ENCODE data around the gene MEG3.

MEG3 gene

DNA sequence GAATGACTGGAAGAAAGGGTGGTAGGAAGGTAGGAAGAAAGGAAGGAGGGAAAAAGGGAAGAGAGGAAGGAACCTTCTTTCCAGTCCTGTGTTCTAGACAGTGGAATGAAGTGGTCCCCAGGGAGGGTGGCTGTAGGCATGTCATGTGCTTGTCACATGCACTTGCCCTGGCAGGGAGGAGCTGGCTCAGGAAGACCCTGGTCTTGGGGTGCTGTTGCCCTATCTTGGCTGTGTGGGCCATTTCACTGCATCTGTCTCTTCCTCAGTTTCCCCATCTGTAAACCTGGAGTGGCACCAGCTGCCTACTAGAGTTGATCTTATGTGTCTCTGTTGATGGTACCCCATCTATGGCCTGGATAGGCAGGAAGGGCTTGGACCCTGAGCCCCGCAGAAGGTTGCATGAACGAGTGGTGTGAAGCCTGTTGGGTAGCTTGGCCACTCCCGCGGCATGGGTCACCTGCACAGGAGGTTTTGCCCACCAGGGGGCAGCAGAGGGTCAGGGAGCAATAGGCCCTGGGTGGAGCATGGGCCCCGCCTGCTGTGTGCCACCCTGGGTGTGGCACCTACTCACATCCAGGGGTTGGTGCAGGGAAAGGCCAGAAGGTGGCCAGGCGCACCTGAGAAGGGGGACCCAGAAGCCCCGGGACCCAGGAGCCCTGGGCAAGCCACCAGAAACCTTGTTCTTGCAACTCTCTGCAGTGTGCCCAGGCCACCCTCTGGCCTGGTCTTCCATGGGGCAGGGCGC lies 25.1 kb downstream of the MEG3 start:
- Mint-ChIP-seq H3K36me3 (no peaks in the 10 kb centered on the region), H3K27ac (no peak overlapping the region), H3K27me3 (no peaks in the 10 kb centered on the region), H3K4me3 (no peak overlapping the region), H3K4me1 (peaks cover 4% of the 10 kb centered on the region), H3K9me3 (no peaks in the 10 kb centered on the region)
- CTCF ChIA-PET, result interaction anchor here (0.7 to 2.5 kb wide), 3 partner anchors 9 to 384 kb away, joined by 3 to 11 read pairs (median 5); no protein-coding TSS in a partner anchor
- peak; percentile 83 for DNase-seq

DNA sequence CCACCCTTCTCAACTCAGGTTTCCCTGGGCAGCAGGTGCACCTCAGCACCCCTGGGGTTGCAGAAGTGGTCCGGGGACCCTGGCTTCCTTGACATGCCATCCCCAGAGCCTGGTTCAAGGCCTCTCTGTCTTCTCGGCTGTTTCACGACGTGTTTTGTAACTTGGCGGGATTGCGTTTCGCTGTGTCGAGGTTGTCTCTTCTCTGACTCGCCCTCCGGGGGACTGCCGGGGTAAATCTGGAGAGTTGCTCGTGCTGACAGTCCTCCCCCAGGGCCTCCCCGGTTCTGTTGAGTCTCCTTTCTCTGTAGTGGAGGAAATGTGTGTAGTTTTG lies 25.6 kb downstream of the MEG3 start:
- Mint-ChIP-seq H3K4me3 (no peak overlapping the region), H3K36me3 (no peaks in the 10 kb centered on the region), H3K4me1 (peaks cover 4% of the 10 kb centered on the region), H3K27me3 (no peaks in the 10 kb centered on the region), H3K9me3 (no peaks in the 10 kb centered on the region), H3K27ac (no peak overlapping the region)
- CTCF ChIA-PET, result interaction anchor here (2.5 kb wide), 1 partner anchor 383 kb away, joined by 11 read pairs; no protein-coding TSS in a partner anchor
- DNase-seq, result no peak

DNA sequence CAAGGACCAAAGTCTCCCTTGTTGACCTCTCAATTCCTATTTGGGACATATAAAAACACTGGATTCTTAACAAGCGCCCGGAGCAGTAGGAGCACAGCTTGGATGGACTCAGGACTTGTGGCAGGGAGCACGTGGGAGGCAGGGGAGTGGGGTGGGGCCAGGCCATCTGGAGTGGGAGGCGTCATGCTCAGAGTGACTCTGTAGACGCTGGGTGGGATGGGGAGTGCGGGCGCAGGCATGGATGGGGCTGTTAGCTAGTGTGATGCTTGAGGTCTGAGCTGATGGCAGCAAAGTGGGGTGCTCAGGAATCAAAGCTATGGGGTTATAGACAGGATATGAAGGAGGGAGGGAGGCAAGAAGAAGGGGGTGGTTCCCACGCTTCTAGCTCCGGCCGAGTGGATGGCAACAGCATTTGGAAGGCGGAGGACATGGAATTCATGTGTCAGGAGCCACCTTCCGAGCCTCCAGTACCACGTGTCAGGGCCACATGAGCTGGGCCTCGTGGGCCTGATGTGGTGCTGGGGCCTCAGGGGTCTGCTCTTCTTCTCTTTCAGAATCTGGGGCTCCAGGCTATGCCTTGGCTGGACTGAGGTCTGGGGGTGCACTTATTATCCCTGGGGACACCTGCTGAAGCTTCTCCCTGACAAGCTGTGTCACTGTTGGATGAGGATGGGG lies 26.2 kb downstream of the MEG3 start:
- Mint-ChIP-seq H3K4me1 (peaks cover 4% of the 10 kb centered on the region), H3K27me3 (no peaks in the 10 kb centered on the region), H3K27ac (no peak overlapping the region)

DNA sequence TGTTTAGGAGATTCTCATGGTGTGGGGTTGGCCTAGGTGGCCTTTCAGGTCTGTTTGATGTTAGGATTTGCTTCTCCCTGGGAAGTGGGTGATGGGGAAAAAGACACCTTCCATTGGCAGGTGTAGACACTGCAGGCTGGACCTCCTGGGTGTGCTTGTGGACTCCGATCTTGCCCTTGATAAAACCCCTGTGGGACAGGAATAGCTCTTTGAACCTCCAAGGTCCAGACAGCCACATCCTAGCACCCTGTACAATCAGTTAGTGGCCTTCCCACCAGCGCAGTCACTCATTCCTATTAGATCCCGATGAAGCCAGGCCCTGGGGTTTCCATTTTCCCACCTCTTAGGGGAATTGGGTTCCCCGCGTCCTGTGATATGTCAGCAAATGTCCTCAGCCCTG lies 28.5 kb downstream of the MEG3 start:
- Mint-ChIP-seq H3K27ac (no peak overlapping the region), H3K27me3 (no peaks in the 10 kb centered on the region), H3K4me1 (peaks cover 4% of the 10 kb centered on the region), H3K9me3 (no peaks in the 10 kb centered on the region), H3K4me3 (no peak overlapping the region), H3K36me3 (no peaks in the 10 kb centered on the region)
- no peak for DNase-seq
- CTCF ChIA-PET, result interaction anchor here (0.8 kb wide), 1 partner anchor 774 kb away, joined by 3 read pairs; no protein-coding TSS in a partner anchor

More for the DNA sequence above, 26.2 kb downstream of the MEG3 start:
- H3K9me3 Mint-ChIP-seq, result no peaks in the 10 kb centered on the region
- H3K36me3 Mint-ChIP-seq, result no peaks in the 10 kb centered on the region
- CTCF ChIA-PET, result interaction anchor here (2.5 kb wide), 1 partner anchor 382 kb away, joined by 11 read pairs; no protein-coding TSS in a partner anchor
- DNase-seq, result no peak
- no peak overlapping the region for H3K4me3 Mint-ChIP-seq

DNA sequence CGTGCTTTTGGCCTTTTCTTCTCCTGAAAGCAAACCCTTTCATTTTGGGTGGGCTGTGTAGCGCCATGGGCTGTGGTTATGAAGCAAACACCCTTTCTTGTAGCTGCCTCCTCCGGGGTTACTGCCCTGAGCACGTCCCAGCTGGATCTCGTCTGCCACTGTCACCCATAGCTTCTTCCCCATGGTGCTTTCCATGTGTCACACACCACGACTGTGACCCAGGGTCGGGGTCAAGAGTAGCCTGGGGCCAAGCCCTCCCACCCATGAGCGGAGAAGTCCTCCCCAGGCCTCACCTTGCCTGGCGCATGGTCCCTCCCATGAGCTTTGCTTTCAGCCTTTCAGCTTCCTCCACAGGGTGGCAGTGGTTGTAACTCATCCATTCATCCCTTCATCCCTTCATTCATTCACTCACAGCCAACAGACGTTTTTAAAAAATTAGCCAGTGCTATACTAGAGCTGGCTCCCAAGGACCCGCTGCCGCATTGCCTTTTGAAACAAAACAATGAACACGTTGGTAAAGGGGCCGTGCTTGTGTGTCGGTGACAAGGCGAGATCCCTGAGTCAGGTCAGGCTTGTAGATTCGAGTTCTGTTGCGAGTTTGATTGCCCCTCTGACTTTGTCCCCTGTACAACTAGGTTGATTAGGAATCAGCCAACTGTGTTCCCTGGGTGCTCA lies 29.5 kb downstream of the MEG3 start:
- peaks cover 4% of the 10 kb centered on the region for H3K4me1 Mint-ChIP-seq
- no peak overlapping the region for H3K27ac Mint-ChIP-seq
- H3K27me3 Mint-ChIP-seq, result no peaks in the 10 kb centered on the region
- no peak for DNase-seq
- CTCF ChIA-PET, result no interaction called here
- no peaks in the 10 kb centered on the region for H3K9me3 Mint-ChIP-seq
- no peak overlapping the region for H3K4me3 Mint-ChIP-seq
- H3K36me3 Mint-ChIP-seq, result no peaks in the 10 kb centered on the region

DNA sequence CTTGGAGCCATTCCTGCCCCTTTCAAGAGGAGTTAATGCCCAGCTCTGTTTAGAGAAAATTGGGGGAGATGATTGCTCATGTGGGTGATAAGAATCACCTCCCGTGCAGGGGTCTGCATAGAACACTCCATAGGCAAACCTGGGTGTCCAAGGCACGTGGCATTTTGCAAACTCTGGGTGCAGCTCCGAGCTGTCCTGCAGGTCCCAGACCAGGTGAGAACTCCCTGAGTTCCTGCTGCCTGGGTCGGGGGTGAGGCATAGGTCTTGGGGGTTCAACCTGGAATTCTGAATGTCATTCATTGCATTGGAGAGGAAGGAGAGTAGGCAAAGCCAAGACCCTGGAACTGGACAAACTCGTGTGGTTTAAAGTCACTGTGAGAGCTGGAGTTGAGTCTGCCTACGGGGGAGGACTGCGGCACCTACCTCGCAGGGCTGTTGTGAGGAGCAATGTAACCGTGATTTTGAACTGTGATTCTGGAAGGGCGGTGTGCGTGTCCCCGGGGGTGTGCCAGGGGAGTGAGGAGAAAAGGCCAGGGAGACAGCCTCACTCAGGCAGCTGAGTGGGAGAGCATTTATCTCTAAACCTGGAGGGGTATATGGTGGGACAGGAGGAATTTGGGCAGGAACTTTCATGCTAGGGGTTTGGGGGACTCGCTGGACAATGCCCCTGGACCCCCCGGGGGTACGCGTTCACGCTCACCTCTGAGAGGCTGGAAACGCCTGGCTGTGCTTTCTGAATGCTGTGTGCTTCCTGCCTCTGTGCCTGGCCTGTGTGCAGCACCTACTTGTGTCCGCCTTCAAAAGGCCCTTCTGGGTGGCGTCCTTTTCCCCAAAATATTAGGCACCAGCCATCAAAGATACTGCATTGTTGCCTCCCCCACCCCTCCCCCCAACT lies 30.4 kb downstream of the MEG3 start:
- Mint-ChIP-seq H3K4me3 (no peak overlapping the region), H3K27ac (no peak overlapping the region), H3K4me1 (peaks cover 2% of the 10 kb centered on the region), H3K9me3 (no peaks in the 10 kb centered on the region), H3K36me3 (no peaks in the 10 kb centered on the region), H3K27me3 (peaks cover 2% of the 10 kb centered on the region)
- CTCF ChIA-PET, result no interaction called here
- DNase-seq, result no peak

DNA sequence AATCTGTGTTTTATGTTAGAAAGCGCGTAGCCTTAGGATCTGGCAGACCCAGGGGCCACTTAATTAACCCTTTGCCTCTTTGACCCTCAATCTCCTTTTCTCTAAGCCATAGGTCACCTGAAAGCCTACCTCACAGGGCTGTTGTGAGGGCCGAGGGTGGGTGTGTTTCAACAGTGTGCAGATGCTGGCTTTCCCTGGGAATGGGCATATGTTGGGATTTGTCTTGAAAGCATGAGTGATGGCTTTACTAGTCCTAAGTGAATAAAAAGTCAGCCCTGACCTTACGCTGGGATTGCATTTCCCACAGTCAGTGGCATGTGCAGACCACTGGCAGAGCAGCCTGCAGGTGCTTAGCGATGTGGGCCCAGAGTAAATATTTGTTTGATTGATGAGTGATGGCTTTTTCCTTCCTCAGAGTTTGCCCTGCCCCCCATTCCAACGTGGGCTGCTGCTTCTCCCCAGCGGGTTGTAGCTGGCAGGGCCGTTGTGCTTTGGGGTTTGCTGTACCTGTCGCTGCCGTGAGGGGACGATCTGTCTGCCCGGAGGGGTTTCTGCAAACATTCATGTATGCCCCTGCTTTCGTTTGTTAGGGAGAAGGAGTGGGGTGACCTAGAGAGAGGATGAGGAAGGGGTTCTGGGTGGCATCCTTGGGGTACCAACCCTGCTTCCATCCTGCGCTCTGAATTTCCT lies 31.5 kb downstream of the MEG3 start:
- CTCF ChIA-PET, result no interaction called here
- Mint-ChIP-seq H3K27ac (no peak overlapping the region), H3K36me3 (no peaks in the 10 kb centered on the region), H3K4me1 (no peaks in the 10 kb centered on the region), H3K9me3 (peaks cover 2% of the 10 kb centered on the region), H3K27me3 (peaks cover 7% of the 10 kb centered on the region), H3K4me3 (no peak overlapping the region)
- DNase-seq, result no peak

DNA sequence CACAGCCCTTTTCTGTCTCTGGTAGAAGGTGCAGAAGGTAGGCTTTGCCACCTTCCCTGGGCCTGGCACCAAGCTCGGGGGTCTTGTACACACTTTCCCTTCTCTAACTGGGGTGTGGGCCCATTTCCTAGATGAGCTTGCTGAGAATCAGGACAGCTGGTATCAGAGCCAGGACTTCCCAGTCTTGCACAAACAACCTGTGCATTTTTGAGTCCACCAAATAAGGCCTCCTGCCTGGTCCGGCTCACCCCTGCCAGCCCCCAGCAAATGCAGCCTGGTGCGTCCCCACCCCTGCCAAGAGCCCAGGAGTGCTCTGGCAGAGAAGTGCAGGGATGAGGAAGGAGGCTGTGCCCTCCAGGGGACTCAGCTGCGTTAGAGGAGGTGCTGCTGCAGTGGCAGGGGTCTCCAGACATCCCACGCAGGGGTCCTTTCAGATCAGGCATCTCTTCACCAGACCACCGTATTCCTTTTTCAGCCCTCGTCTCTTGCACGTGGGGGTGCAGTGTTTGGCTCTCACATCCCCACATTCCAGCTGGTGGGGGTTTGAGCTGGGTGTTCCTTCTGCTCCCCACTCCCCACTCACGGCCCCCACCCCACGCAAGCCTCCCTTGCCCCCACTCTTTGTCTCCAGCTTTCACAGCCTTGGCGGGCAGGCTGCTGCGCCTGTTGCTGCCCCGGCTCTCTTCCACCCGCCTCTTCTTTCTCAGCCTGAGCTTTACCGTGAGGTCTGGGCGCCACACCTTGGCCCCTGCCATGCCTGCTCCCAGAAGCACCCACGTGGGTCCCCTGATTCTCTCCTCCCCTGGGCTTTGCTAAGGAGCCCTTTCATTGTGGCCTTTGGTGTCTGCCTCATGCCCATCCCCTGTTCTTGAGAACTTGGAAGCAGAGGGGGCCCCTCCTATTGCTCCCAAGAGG lies 32.3 kb downstream of the MEG3 start:
- peaks cover 3% of the 10 kb centered on the region for H3K9me3 Mint-ChIP-seq
- no peaks in the 10 kb centered on the region for H3K4me1 Mint-ChIP-seq
- H3K27me3 Mint-ChIP-seq, result peaks cover 7% of the 10 kb centered on the region
- no peak for DNase-seq
- H3K36me3 Mint-ChIP-seq, result no peaks in the 10 kb centered on the region
- H3K27ac Mint-ChIP-seq, result no peak overlapping the region
- CTCF ChIA-PET, result no interaction called here
- H3K4me3 Mint-ChIP-seq, result no peak overlapping the region

DNA sequence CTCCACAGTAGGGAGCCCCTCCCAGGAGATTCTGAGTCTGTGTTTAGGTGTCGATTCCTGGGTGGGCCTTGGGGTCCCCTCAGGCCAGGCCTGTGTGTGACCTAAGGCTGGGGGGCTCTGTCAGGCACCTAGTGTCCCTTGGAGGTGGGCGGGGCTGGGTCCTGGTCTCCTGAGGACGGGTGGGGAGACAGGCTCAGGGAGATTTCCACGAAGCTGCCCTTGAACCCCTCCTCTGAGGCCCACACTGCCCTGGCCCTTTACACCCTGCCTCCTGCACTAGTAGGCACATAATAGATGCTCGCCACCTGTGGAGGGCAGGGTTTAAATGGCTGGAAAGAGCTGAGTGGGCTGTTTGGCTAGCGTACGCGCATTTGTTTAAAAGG lies 32.9 kb downstream of the MEG3 start:
- CTCF ChIA-PET, result no interaction called here
- Mint-ChIP-seq H3K4me1 (no peaks in the 10 kb centered on the region), H3K36me3 (no peaks in the 10 kb centered on the region), H3K9me3 (peaks cover 3% of the 10 kb centered on the region), H3K4me3 (no peak overlapping the region), H3K27ac (no peak overlapping the region), H3K27me3 (peaks cover 7% of the 10 kb centered on the region)
- DNase-seq, result no peak

DNA sequence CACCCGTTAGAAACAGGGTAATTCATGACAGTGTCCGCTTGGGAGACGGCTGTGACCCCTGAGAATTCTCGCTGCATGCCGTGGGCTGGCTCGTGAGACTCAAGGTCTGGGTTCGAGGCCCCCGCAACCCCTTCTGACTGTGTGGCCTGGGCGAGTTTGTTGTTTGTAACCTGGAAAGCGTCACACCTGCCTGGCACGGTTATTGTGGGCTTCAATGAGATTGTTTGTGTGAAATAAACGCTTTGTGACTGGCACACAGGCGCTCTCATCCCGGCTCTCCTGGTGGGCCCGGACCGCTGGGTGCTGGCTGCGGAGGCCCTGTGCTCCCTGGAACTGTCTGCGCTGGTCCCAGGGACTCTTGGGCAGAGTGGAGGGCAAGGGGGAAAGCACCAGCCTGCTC lies 33.9 kb downstream of the MEG3 start:
- no peak for DNase-seq
- H3K9me3 Mint-ChIP-seq, result peaks cover 3% of the 10 kb centered on the region
- H3K36me3 Mint-ChIP-seq, result no peaks in the 10 kb centered on the region
- H3K4me1 Mint-ChIP-seq, result no peaks in the 10 kb centered on the region
- no peak overlapping the region for H3K4me3 Mint-ChIP-seq
- H3K27me3 Mint-ChIP-seq, result peaks cover 7% of the 10 kb centered on the region
- H3K27ac Mint-ChIP-seq, result no peak overlapping the region
- CTCF ChIA-PET, result no interaction called here

DNA sequence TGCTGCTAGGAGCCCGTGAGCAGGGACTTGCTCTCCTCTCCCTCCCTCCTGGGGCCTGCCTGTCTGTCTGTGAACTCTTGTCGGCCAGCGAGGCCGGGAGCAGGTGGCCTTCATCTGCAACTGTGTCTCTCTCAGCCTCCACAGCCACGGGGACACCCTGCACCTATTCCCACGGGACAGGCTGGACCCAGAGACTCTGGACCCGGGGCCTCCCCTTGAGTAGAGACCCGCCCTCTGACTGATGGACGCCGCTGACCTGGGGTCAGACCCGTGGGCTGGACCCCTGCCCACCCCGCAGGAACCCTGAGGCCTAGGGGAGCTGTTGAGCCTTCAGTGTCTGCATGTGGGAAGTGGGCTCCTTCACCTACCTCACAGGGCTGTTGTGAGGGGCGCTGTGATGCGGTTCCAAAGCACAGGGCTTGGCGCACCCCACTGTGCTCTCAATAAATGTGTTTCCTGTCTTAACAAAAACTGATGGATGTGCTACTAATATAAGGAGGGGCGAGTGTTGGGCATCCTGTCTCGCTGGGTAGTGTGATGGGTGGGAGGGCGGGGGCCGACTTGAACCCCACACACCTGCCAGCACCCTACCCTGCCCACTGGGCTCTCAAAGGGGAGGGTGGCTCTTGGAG lies 34.8 kb downstream of the MEG3 start:
- DNase-seq, result no peak
- peaks cover 3% of the 10 kb centered on the region for H3K9me3 Mint-ChIP-seq
- peaks cover 7% of the 10 kb centered on the region for H3K27me3 Mint-ChIP-seq
- H3K36me3 Mint-ChIP-seq, result no peaks in the 10 kb centered on the region
- H3K27ac Mint-ChIP-seq, result no peak overlapping the region
- H3K4me1 Mint-ChIP-seq, result no peaks in the 10 kb centered on the region
- no peak overlapping the region for H3K4me3 Mint-ChIP-seq
- CTCF ChIA-PET, result no interaction called here

DNA sequence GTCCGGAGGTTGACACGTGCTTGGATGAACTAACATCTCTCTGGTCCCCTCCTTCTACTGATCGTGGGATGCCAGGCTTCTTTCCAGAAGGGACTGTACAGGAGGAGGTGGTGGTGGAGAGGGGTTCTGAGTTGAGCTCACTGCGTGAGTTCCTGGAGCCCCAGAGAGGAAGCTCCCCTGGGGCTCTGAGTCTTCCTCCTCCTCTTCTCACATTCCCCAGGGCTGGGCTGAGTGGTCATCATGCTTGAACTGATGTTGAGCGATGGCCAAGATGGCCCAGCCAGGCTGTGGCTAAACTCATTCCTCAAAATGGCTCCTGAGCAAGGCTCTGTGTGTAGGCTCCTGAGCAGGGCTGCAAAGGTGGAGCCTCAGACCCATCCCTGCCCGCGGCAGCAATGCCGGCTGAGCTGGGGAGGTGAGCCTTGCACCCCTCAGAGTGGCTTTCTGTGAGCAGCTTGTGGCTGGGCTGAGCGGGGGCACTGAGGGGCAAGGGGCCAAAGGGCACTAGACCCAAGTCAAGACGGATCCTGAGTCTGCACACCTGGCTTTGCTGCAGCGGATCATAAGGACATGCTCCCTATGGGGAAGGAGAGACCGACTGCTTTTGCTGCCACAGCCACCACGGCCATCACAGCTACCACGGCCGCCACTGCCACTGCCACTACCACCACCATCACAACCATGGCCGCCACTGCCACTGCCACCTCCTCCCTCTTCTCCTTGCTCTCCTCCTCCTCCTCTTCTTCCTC lies 35.4 kb downstream of the MEG3 start:
- Mint-ChIP-seq H3K4me3 (no peak overlapping the region), H3K27ac (no peak overlapping the region), H3K4me1 (no peaks in the 10 kb centered on the region), H3K36me3 (no peaks in the 10 kb centered on the region), H3K27me3 (peaks cover 7% of the 10 kb centered on the region), H3K9me3 (peaks cover 3% of the 10 kb centered on the region)
- CTCF ChIA-PET, result no interaction called here
- DNase-seq, result no peak

Measured in activated naive CD4-positive, alpha-beta T cell treated with anti-CD3 and anti-CD28 coated beads, Interleukin-2, amount 10 ng/mL, durations not matched to agents 7 days and 5 days (primary cell).